SK-N-MC (cell line): Measurements from ENCODE around the gene GNS.

Source experiments
- EZH2 ChIP-seq: fragments of 200-600 bp; sonication (generic); IDR thresholded peaks from one replicate; pipeline ENCODE4 v1.6.1; 2017; ENCODE audit warnings: antibody characterized with exemption
- POLR2AphosphoS5 ChIP-seq: IDR thresholded peaks from 2 replicates; pipeline ENCODE4 v1.6.1; 2012; ENCODE audit warnings: mild to moderate bottlenecking, low read depth, low read length, borderline replicate concordance

DNA sequence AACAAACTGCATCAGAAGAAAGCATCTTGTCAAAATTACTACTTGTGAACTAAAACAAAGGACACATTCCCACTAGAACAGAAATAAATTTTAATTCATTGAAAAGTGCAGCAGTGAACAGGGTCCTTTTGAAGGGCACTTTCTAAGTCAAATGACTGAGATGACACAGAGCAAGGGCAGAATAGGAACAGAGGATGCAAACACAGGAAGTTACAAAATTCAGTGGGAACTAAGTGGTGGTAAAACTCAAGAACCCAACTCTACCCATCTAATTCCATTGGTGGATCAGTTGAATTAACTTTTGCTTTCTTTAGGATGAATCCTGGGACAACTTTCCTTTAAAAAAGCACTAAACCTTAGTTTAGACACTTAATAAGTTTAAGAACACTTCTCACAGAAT is 45.8 kb downstream of the GNS start:
- TF ChIP-seq EZH2 (no peak), POLR2AphosphoS5 (no peak)
